Measurements from ENCODE around the gene ANO1. TPM values are rescaled to one million over a fixed set of nuclear protein-coding genes. Genes with fewer than 3 reads are reported as not detected.

ANO1 gene
- total RNA-seq, 1 experiment from 2014 or later = 184 TPM

DNA sequence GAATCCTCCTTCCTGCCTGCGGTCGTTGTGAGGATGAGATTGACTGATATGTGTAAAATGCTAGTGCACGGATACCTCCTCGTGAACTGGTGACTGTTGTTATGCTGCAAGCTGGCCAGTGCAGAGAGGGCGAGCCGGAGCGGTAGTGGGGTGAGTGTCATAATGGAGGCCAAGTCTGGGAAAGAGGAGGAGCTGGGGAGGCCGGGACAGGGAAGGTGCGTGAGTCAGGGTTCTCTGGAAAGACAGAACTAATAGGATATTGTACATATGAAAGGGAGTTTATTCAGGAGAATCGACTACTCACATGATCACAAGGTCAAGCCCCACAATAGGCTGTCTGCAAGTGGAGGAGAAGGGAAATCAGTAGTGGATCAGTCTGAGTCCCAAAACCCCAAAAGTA lies 68.2 kb downstream of the ANO1 start:
- intact Hi-C loops (cut with micrococcal nuclease) = no loop called here
- Histone ChIP-seq H3K27ac (ENCODE audit: low read length) (no peak overlapping the region), H3K9ac (ENCODE audit: low read length) (no peak overlapping the region), H3K79me2 (ENCODE audit: low read length) (no peaks in the 10 kb centered on the region), H3K27me3 (ENCODE audit: low read length) (no peaks in the 10 kb centered on the region), H4K20me1 (ENCODE audit: low read length) (no peaks in the 10 kb centered on the region), H3F3A (ENCODE audit: low read length, unreplicated experiment) (peaks cover 5% of the 10 kb centered on the region), H2AFZ (ENCODE audit: low read length) (no peak overlapping the region), H3K4me1 (ENCODE audit: insufficient read depth, low read length) (peaks cover 15% of the 10 kb centered on the region), H3K9me2 (replicated peaks; ENCODE audit: low read length) (no peaks in the 10 kb centered on the region), H3K4me2 (ENCODE audit: low read length) (no peak overlapping the region), H3K36me3 (ENCODE audit: low read depth, low read length) (peaks cover 30% of the 10 kb centered on the region), H3K9me3 (ENCODE audit: low read length) (no peaks in the 10 kb centered on the region), H3K4me3 (ENCODE audit: low read length) (no peak overlapping the region)
- no TSS peak for BruUV-seq (replicated peaks)
- ChIA-PET POLR2A (ENCODE audit: unreplicated experiment) (no interaction called here), CTCF (no interaction called here)
- DNase-seq (no peak), ATAC-seq (no peak)
- TF ChIP-seq EZH2phosphoT487 (IDR thresholded peaks at IDR 0.05; ENCODE audit: borderline replicate concordance, low read length) = no peak
- TF ChIP-seq, protein P1, sequence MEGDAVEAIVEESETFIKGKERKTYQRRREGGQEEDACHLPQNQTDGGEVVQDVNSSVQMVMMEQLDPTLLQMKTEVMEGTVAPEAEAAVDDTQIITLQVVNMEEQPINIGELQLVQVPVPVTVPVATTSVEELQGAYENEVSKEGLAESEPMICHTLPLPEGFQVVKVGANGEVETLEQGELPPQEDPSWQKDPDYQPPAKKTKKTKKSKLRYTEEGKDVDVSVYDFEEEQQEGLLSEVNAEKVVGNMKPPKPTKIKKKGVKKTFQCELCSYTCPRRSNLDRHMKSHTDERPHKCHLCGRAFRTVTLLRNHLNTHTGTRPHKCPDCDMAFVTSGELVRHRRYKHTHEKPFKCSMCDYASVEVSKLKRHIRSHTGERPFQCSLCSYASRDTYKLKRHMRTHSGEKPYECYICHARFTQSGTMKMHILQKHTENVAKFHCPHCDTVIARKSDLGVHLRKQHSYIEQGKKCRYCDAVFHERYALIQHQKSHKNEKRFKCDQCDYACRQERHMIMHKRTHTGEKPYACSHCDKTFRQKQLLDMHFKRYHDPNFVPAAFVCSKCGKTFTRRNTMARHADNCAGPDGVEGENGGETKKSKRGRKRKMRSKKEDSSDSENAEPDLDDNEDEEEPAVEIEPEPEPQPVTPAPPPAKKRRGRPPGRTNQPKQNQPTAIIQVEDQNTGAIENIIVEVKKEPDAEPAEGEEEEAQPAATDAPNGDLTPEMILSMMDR (conservative IDR thresholded peaks at IDR 0.05; ENCODE audit: low read depth, low read length) = no peak
- TF ChIP-seq EZH2 (IDR thresholded peaks at IDR 0.05; ENCODE audit: low read length, unreplicated experiment) = no peak

DNA sequence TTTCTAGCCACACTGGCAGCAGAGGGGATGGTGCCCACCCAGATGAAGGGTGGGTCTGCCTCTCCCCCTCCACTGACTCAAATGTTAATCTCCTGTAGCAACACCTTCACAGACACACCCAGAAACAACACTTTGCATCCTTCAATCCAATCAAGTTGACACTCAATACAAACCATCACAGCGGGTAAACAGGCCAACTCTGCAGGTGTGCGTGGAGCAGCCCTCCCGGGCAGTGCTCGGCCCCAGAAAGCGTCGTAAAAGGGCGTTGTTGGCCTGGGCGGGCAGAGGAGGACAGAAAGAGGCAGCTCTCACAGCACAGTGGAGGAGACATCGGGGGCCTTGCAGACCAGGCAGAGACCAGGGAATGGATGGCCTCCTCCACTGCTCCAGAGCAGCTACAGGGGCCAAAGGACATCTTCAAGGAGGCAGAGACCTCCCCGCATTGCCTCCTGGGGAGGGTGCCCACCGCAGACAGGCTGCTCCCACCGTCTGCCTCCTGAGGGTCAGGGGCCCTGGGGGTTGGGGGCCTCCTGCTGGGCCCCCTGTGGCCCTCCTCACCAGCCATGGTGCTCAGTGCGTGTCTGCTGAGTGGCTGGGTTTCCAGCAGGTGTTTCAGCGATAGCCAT lies 68.9 kb downstream of the ANO1 start:
- Histone ChIP-seq H3K27me3 (ENCODE audit: low read length) (no peaks in the 10 kb centered on the region), H3K4me2 (ENCODE audit: low read length) (no peak overlapping the region), H2AFZ (ENCODE audit: low read length) (no peak overlapping the region), H3K9me3 (ENCODE audit: low read length) (no peaks in the 10 kb centered on the region), H3K4me3 (ENCODE audit: low read length) (no peak overlapping the region), H3K4me1 (ENCODE audit: insufficient read depth, low read length) (peaks cover 7% of the 10 kb centered on the region), H4K20me1 (ENCODE audit: low read length) (no peaks in the 10 kb centered on the region), H3F3A (ENCODE audit: low read length, unreplicated experiment) (peaks cover 5% of the 10 kb centered on the region), H3K36me3 (ENCODE audit: low read depth, low read length) (peaks cover 31% of the 10 kb centered on the region), H3K9ac (ENCODE audit: low read length) (no peak overlapping the region), H3K9me2 (replicated peaks; ENCODE audit: low read length) (no peaks in the 10 kb centered on the region), H3K79me2 (ENCODE audit: low read length) (no peaks in the 10 kb centered on the region), H3K27ac (ENCODE audit: low read length) (no peak overlapping the region)
- ChIA-PET POLR2A (ENCODE audit: unreplicated experiment) (no interaction called here), CTCF (no interaction called here)
- DNase-seq (no peak), ATAC-seq (no peak)
- intact Hi-C loops (cut with micrococcal nuclease) = no loop called here
- BruUV-seq (replicated peaks) = no TSS peak
- TF ChIP-seq EZH2phosphoT487 (IDR thresholded peaks at IDR 0.05; ENCODE audit: borderline replicate concordance, low read length) (no peak), EZH2 (IDR thresholded peaks at IDR 0.05; ENCODE audit: low read length, unreplicated experiment) (no peak)
- TF ChIP-seq, protein P1 (conservative IDR thresholded peaks at IDR 0.05; ENCODE audit: low read depth, low read length) = no peak

DNA sequence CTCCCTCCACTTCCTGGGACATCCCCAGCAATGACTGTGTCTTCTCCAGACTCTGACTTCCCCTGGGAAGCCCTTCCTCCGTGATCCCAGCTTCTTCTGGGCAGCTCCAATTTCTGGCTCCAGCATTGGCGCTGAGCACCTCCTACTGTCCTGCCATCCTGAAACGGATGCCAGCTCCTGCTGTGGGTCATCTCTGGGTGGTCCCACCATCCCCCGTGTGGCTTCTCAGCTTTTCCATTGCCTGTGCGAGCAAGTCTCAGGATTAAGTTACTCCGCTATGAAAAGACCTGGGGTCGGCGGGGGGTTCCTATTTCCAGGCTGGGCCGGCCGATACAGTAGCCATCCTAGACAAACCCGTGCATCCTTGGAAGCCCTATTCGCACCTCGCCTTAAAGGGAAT lies 69.6 kb downstream of the ANO1 start:
- H2AFZ ChIP-seq (ENCODE audit: low read length) = no peak overlapping the region
- ChIA-PET POLR2A (ENCODE audit: unreplicated experiment) (no interaction called here), CTCF (no interaction called here)
- no peak overlapping the region for H3K27ac ChIP-seq (ENCODE audit: low read length)
- no peak for DNase-seq
- no peaks in the 10 kb centered on the region for H4K20me1 ChIP-seq (ENCODE audit: low read length)
- intact Hi-C loops (cut with micrococcal nuclease) = no loop called here
- no peaks in the 10 kb centered on the region for H3K27me3 ChIP-seq (ENCODE audit: low read length)
- H3K4me2 ChIP-seq (ENCODE audit: low read length) = no peak overlapping the region
- no peak overlapping the region for H3K9ac ChIP-seq (ENCODE audit: low read length)
- H3K9me2 ChIP-seq (replicated peaks; ENCODE audit: low read length) = no peaks in the 10 kb centered on the region
- no peaks in the 10 kb centered on the region for H3K9me3 ChIP-seq (ENCODE audit: low read length)
- no TSS peak for BruUV-seq (replicated peaks)
- ATAC-seq = no peak
- peaks cover under 1% of the 10 kb centered on the region; the same call in 1 of the 2 replicates for H3K4me1 ChIP-seq (ENCODE audit: insufficient read depth, low read length)
- no peak overlapping the region for H3K4me3 ChIP-seq (ENCODE audit: low read length)
- peaks cover 35% of the 10 kb centered on the region for H3K36me3 ChIP-seq (ENCODE audit: low read depth, low read length)
- peaks cover 5% of the 10 kb centered on the region for H3F3A ChIP-seq (ENCODE audit: low read length, unreplicated experiment)
- TF ChIP-seq EZH2 (IDR thresholded peaks at IDR 0.05; ENCODE audit: low read length, unreplicated experiment) (no peak), EZH2phosphoT487 (IDR thresholded peaks at IDR 0.05; ENCODE audit: borderline replicate concordance, low read length) (no peak)
- TF ChIP-seq, protein P1 (conservative IDR thresholded peaks at IDR 0.05; ENCODE audit: low read depth, low read length) = no peak
- H3K79me2 ChIP-seq (ENCODE audit: low read length) = no peaks in the 10 kb centered on the region

Data from PC-3 (cell line).